Hepatocyte (in vitro differentiated cells): ENCODE results near the gene TMEM87A.

Experiments
- EZH2 ChIP-seq: fragments of 200-600 bp; sonication (generic); IDR thresholded peaks from 2 replicates; pipeline ENCODE4 v1.6.1; 2016; ENCODE audit warnings: antibody characterized with exemption, mild to moderate bottlenecking, borderline replicate concordance
- EZH2phosphoT487 ChIP-seq: fragments of 200-600 bp; sonication (generic); IDR thresholded peaks from one replicate; pipeline ENCODE4 v1.6.1; 2018; ENCODE audit warnings: antibody characterized with exemption, mild to moderate bottlenecking, low read depth, moderate library complexity; ENCODE audit not compliant: unreplicated experiment, severe bottlenecking
- TF ChIP-seq, protein P1 (sequence below): fragments of 200-600 bp; sonication (generic); IDR thresholded peaks from 2 replicates; pipeline ENCODE4 v1.5.1; 2016; ENCODE audit warnings: antibody characterized with exemption, mild to moderate bottlenecking; ENCODE audit not compliant: poor library complexity

- no peak for TF ChIP-seq EZH2
- TF ChIP-seq, protein P1, sequence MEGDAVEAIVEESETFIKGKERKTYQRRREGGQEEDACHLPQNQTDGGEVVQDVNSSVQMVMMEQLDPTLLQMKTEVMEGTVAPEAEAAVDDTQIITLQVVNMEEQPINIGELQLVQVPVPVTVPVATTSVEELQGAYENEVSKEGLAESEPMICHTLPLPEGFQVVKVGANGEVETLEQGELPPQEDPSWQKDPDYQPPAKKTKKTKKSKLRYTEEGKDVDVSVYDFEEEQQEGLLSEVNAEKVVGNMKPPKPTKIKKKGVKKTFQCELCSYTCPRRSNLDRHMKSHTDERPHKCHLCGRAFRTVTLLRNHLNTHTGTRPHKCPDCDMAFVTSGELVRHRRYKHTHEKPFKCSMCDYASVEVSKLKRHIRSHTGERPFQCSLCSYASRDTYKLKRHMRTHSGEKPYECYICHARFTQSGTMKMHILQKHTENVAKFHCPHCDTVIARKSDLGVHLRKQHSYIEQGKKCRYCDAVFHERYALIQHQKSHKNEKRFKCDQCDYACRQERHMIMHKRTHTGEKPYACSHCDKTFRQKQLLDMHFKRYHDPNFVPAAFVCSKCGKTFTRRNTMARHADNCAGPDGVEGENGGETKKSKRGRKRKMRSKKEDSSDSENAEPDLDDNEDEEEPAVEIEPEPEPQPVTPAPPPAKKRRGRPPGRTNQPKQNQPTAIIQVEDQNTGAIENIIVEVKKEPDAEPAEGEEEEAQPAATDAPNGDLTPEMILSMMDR, result no peak
- TF ChIP-seq EZH2phosphoT487, result no peak
Measured at GRCh38 chr15:42275780-42276391, 2.7 kb upstream of the TMEM87A start.
